ENCODE results near the gene PHLDA2.
"Not testable (repeated sequence)": the region's sequence is repeated elsewhere in the genome, so short reads cannot be mapped to it uniquely, and the experiment has no call there.

The PHLDA2 gene

GRCh38 chr11:2944530-2944929 is 15.3 kb upstream of the PHLDA2 start:
- no peak for DNase-seq

GRCh38 chr11:2943711-2944118 is 14.5 kb upstream of the PHLDA2 start:
- DNase-seq: no peak

GRCh38 chr11:2942872-2943710 is 13.9 kb upstream of the PHLDA2 start:
- DNase-seq: no peak

GRCh38 chr11:2942447-2942846 is 13.2 kb upstream of the PHLDA2 start:
- DNase-seq: no peak

- DNase-seq: no peak
Observed at GRCh38 chr11:2940921-2941821, 12.0 kb upstream of the PHLDA2 start.

GRCh38 chr11:2940147-2940920 is 11.1 kb upstream of the PHLDA2 start:
- no peak for DNase-seq

GRCh38 chr11:2938458-2939418 is 9.5 kb upstream of the PHLDA2 start:
- DNase-seq: not testable (repeated sequence)

GRCh38 chr11:2937641-2938457 is 8.6 kb upstream of the PHLDA2 start:
- not testable (repeated sequence) for DNase-seq

- DNase-seq: no peak
Observed at GRCh38 chr11:2934611-2935239, 5.5 kb upstream of the PHLDA2 start.

- no peak for DNase-seq
Observed at GRCh38 chr11:2934021-2934550, 4.9 kb upstream of the PHLDA2 start.

- peak; percentile 55 for DNase-seq
Observed at GRCh38 chr11:2933375-2934020, 4.3 kb upstream of the PHLDA2 start.

- DNase-seq: no peak
Observed at GRCh38 chr11:2932850-2933251, 3.6 kb upstream of the PHLDA2 start.

- no peak for DNase-seq
Observed at GRCh38 chr11:2931771-2932738, 2.8 kb upstream of the PHLDA2 start.

GRCh38 chr11:2931420-2931746 is 2.2 kb upstream of the PHLDA2 start:
- no peak for DNase-seq

GRCh38 chr11:2930704-2931419 is 1.6 kb upstream of the PHLDA2 start:
- peak; percentile 28 for DNase-seq

GRCh38 chr11:2929950-2930703 is 907 bp upstream of the PHLDA2 start:
- peak; percentile 51 for DNase-seq

- peak; percentile 70 for DNase-seq
Observed at GRCh38 chr11:2929531-2929949, 320 bp upstream of the PHLDA2 start.
